Inferior parietal cortex (tissue), 1 donor: Measurements from ENCODE around the gene CST3.
"Not testable (repeated sequence)": the region's sequence is repeated elsewhere in the genome, so short reads cannot be mapped to it uniquely, and the experiment has no call there.

Experiments used
- DNase-seq: peaks from one replicate; pipeline ENCODE4 v3.0.0-alpha.2; 2016; ENCODE audit errors: extremely low spot score

CST3 gene

GRCh38 chr20:23637282-23638221 is at the start of gene CST3:
Gene CST3, minus strand, starts transcription at chr20:23637955. Its CDS starts 93 bp downstream, at chr20:23637862.
- no peak for DNase-seq

GRCh38 chr20:23686046-23686750 is 48.4 kb upstream of the CST3 start:
- no peak for DNase-seq

GRCh38 chr20:23685529-23685896 is 47.8 kb upstream of the CST3 start:
- DNase-seq, result not testable (repeated sequence)

- DNase-seq, result no peak
These were observed 46.5 kb upstream of the CST3 start for GRCh38 chr20:23684261-23684660.

GRCh38 chr20:23683807-23684206 is 46.1 kb upstream of the CST3 start:
- DNase-seq, result no peak

GRCh38 chr20:23683281-23683680 is 45.5 kb upstream of the CST3 start:
- no peak for DNase-seq

GRCh38 chr20:23680146-23680545 is 42.4 kb upstream of the CST3 start:
- no peak for DNase-seq

- no peak for DNase-seq
These were observed 41.7 kb upstream of the CST3 start for GRCh38 chr20:23679133-23680092.

GRCh38 chr20:23673209-23673608 is 35.5 kb upstream of the CST3 start:
- no peak for DNase-seq

GRCh38 chr20:23672158-23672557 is 34.4 kb upstream of the CST3 start:
- DNase-seq, result no peak

GRCh38 chr20:23671479-23671878 is 33.7 kb upstream of the CST3 start:
- DNase-seq, result no peak

GRCh38 chr20:23670361-23670760 is 32.6 kb upstream of the CST3 start:
- DNase-seq, result no peak

GRCh38 chr20:23669866-23670265 is 32.1 kb upstream of the CST3 start:
- no peak for DNase-seq

- DNase-seq, result no peak
These were observed 31.6 kb upstream of the CST3 start for GRCh38 chr20:23669327-23669726.

- peak; percentile 68 for DNase-seq
These were observed 30.8 kb upstream of the CST3 start for GRCh38 chr20:23668477-23668951.

GRCh38 chr20:23667666-23668065 is 29.9 kb upstream of the CST3 start:
- no peak for DNase-seq

GRCh38 chr20:23666698-23667097 is 28.9 kb upstream of the CST3 start:
- no peak for DNase-seq

- DNase-seq, result no peak
These were observed 28.4 kb upstream of the CST3 start for GRCh38 chr20:23666189-23666588.

- DNase-seq, result no peak
These were observed 27.2 kb upstream of the CST3 start for GRCh38 chr20:23664954-23665353.

GRCh38 chr20:23664046-23664445 is 26.3 kb upstream of the CST3 start:
- DNase-seq, result not testable (repeated sequence)

GRCh38 chr20:23663180-23663579 is 25.4 kb upstream of the CST3 start:
- DNase-seq, result no peak
